Omental fat pad (tissue), 4 donors: ENCODE data around the gene TEX36. TPM values are rescaled to one million over a fixed set of nuclear protein-coding genes. Genes with fewer than 3 reads are reported as not detected.

ENCODE experiments used
- ATAC-seq: fragments of 150-250 bp; one replicate; pipeline ENCODE4 v1.9.1; 2016; ENCODE audit warnings: mild to moderate bottlenecking, moderate library complexity; ENCODE audit not compliant: low FRiP score
- DNase-seq: peaks from one replicate; pipeline ENCODE4 v3.0.0-alpha.2; 2019; ENCODE audit warnings: low spot score
- total RNA-seq, 4 donors: library from RNA; depleted of rRNA; stranded (reverse); fragments of >200 nt; gene quantifications; one replicate each; pipeline ENCODE4 v1.1.0, GENCODE V29; 2016
- TF ChIP-seq, protein P1 (sequence below), 3 donors: fragments of 450-650 bp; IDR thresholded peaks; one replicate each; pipeline ENCODE4 v1.5.1; 2016 to 2017; ENCODE audit warnings: antibody characterized with exemption in 3 of 3, mild to moderate bottlenecking in 3 of 3, moderate library complexity in 2 of 3

TEX36 gene
- total RNA-seq, 4 donors from 2014 or later: not detected

DNA sequence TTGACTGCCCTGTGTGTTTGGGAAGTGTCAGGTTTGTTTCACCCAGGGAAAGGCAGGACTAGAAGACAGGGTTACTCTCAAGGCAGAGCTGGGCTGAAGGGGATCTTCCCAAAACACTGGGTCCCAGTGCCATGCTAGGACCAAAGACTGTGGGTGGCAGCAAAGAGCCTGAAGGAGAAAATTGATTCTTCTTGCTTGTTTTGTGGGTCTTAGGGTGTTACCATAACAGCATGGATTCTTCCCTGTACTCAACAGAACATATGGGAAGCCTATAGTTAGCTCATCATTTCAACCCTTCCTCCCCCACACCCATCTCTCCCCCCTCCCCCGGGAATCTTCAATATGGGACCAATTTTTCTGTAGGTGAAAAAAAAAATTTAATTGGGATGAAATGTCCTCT is 42.3 kb downstream of the TEX36 start:
- TF ChIP-seq, protein P1, sequence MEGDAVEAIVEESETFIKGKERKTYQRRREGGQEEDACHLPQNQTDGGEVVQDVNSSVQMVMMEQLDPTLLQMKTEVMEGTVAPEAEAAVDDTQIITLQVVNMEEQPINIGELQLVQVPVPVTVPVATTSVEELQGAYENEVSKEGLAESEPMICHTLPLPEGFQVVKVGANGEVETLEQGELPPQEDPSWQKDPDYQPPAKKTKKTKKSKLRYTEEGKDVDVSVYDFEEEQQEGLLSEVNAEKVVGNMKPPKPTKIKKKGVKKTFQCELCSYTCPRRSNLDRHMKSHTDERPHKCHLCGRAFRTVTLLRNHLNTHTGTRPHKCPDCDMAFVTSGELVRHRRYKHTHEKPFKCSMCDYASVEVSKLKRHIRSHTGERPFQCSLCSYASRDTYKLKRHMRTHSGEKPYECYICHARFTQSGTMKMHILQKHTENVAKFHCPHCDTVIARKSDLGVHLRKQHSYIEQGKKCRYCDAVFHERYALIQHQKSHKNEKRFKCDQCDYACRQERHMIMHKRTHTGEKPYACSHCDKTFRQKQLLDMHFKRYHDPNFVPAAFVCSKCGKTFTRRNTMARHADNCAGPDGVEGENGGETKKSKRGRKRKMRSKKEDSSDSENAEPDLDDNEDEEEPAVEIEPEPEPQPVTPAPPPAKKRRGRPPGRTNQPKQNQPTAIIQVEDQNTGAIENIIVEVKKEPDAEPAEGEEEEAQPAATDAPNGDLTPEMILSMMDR (IDR thresholded peaks at IDR 0.05): no peak
- no peak for DNase-seq
- no peak for ATAC-seq

DNA sequence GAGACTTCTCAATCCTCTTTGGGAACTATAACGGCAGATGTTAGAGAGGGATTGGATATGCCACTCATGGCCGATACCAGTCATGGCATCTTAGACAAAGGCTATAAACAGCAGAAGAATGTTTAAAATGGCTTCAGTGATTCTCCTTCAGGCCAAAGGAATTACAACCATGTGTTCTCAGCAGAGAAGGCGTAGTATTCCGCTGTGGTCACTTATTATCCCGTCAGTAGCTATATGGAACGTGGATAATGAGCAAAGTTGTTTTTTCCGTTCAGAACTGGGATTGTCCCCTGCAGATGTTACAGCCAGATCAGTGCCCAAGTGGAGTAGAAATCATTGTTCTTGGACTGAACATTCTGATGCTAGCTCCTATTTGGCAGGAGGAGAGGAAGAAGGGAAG is 43.1 kb downstream of the TEX36 start:
- no peak for ATAC-seq
- no peak for DNase-seq
- TF ChIP-seq, protein P1 (IDR thresholded peaks at IDR 0.05): no peak

DNA sequence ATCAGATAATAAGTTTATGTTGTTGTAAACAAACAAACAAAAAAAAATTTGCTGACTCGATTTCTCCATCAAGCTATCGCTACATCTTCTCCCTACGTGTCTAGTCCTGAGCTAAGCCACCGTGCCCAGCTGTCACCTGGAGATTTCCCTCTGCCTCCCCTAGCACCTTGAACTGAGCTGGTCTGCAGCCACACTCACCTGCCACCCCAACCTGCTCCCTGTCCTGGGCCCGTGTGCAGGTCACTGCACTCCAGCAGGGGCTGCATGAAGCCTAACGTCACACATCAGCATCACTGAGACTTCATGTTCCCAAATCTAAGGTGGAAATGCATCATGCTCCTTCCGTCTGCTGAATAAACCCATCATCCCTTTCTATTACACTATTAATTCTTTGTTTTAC is 44.4 kb downstream of the TEX36 start:
- ATAC-seq (no peak), DNase-seq (no peak)
- TF ChIP-seq, protein P1 (IDR thresholded peaks at IDR 0.05): no peak

DNA sequence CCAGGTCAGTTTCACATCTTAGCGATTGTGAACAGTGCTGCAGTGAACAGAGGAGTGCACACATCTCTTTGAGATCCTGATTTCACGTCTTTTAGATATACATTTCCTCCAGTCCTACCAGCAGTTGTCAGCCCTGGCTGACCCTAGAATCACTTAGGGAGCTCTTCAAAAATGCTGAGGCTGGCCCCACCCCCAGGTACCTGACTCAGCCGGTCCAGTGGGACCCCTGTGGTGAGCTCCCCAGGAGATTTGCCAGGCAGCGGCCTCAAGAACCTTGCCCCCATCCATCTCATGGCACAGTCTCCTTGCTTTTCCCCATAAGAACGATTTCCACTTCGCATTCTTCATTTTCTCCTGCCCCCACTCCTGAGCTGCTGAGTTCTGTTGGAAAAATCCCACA is 45.5 kb downstream of the TEX36 start:
- DNase-seq: no peak

DNA sequence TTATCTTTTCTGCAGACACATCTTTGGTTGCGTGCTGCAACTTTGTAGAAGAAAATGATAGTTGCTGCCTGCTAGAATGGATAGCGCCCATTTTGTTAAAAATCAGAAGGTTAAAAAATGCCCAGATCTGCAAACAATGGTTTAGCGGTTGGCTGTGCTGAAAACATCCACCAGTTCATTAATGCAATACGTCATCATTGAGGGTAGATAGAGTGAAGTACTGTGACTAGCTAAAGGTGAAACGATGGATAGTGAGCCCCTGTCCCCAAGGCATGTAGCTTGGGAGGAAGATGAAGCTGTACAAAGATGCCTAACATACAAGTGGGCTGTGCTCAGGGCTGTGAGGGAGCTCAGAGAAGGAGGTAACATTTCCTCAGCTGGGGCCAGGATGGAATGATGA is 48.4 kb downstream of the TEX36 start:
- TF ChIP-seq, protein P1 (IDR thresholded peaks at IDR 0.05): no peak
- ATAC-seq (no peak), DNase-seq (no peak)

More for the DNA sequence above, 45.5 kb downstream of the TEX36 start:
- ATAC-seq: no peak
- TF ChIP-seq, protein P1 (IDR thresholded peaks at IDR 0.05): no peak

DNA sequence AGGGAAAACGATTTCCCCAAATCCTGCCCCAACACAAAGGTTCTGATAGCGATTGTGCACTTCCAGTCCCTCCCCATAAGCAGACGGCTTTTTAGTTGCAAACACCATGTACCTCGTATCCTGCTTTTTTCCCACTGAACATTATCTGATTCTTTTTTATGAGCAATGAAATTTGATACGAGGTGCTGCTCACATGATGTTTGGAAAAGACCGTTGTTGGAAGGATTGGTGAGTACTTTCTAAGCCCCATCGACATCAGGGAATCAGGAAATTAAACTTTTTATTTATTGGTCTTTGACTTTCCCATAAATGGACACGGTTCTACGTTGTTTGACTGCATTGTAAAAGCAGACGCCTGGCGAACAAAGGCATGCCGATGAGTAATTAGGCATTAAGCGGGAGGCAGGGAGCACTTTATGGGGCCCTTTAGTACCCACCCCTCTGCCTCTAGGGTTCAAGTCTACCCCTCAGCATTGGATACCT is 49.4 kb downstream of the TEX36 start:
- TF ChIP-seq, protein P1 (IDR thresholded peaks at IDR 0.05): no peak
- DNase-seq (no peak), ATAC-seq (no peak)

DNA sequence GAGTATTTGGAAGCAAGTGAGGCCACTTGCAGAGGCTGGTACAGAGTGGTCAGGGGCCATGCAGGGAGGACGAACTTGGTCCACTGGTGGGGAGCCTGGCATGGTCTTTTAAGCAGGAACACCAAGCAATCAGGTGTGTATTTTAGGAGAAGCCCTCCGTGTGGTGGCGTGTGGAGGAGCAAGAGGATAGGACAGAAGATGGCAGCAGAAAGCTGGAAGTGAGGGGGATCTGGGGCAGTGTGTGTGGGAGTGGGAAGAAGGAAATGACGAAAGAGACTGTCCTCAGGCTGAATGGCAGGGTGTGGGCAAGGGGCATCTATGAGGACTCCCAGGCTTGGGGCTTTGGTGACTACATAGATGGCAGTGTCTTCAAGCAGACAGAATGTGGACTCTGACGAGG is 51.2 kb downstream of the TEX36 start:
- DNase-seq (no peak), ATAC-seq (no peak)
- TF ChIP-seq, protein P1 (IDR thresholded peaks at IDR 0.05): no peak
